ENCODE results near the gene CRB2. TPM values are rescaled to one million over a fixed set of nuclear protein-coding genes. Genes with fewer than 3 reads are reported as not detected.

CRB2 gene
- total and polyA plus RNA-seq, 2 donors (not counting 1 experiment from before 2014, with no cell fraction given): 1.4 to 2.4 TPM

DNA sequence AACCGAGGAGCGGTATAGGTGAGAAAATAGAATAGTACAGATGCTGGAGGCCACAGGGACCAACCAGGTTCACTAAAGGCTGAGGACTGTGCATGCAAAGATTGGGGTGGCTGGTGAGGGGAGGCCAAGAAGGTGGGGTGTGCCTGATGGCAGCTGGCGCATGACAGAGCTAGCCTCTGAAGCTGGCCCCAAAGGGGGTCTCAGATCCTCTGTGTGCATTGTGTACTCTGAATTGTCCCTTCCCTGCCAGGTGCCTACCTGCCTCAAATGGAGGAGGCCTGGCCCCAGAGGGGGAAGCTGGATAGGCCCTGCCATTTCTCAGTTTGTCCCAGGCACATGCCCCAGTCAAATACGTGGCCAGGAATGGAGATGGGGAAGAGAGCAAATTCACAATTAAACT lies 63.1 kb downstream of the CRB2 start:
- Histone ChIP-seq H3K4me2 (replicated peaks; ENCODE audit: low read depth, low read length, poor library complexity, severe bottlenecking) (no peak overlapping the region), H3K27me3 (replicated peaks in 1 of 4; ENCODE audit: control extremely low read depth in 1 of 4, control insufficient read depth in 3 of 4, insufficient read depth in 4 of 4, low read length in 3 of 4) (no peaks in the 10 kb centered on the region), H3K36me3 (replicated peaks in 1 of 2; ENCODE audit: control extremely low read depth in 1 of 2, control insufficient read depth in 1 of 2, extremely low read depth in 1 of 2, insufficient read depth in 2 of 2, low read length in 1 of 2) (peaks cover 0 to 12% of the 10 kb centered on the region in 2 experiments), H3K79me2 (ENCODE audit: control insufficient read depth, insufficient read depth, low read length) (no peaks in the 10 kb centered on the region), H2AFZ (ENCODE audit: insufficient read depth, low read depth, low read length, poor library complexity, severe bottlenecking) (no peak overlapping the region), H4K20me1 (ENCODE audit: control insufficient read depth, insufficient read depth, low read length, poor library complexity, severe bottlenecking) (no peaks in the 10 kb centered on the region), H3K4me1 (ENCODE audit: control insufficient read depth in 2 of 2, insufficient read depth in 2 of 2, low read length in 2 of 2) (no peaks in the 10 kb centered on the region), H3K27ac (ENCODE audit: low read length in 2 of 2) (no peak overlapping the region), H3K9ac (ENCODE audit: low read length) (no peak overlapping the region), H3K9me3 (ENCODE audit: control extremely low read depth in 1 of 3, control insufficient read depth in 2 of 3, insufficient read depth in 1 of 3, low read length in 2 of 3) (no peaks in the 10 kb centered on the region), H3K4me3 (ENCODE audit: control extremely low read depth in 1 of 5, extremely low read depth in 1 of 5, insufficient read depth in 1 of 5, low read depth in 2 of 5, low read length in 4 of 5) (no peak overlapping the region)
- DNase-seq (no peak), ATAC-seq (ENCODE audit: low read depth) (no peak)
- WGBS (ENCODE audit: insufficient coverage): 100% methylated on average over 3 of the region's 4 CpGs
- ChIA-PET POLR2A (no interaction called here), CTCF (no interaction called here)
- intact Hi-C loops (cut with micrococcal nuclease): no loop called here
- Mint-ChIP-seq H3K4me3 (no peak overlapping the region), H3K4me1 (no peaks in the 10 kb centered on the region), H3K27ac (no peak overlapping the region), H3K27me3 (no peaks in the 10 kb centered on the region), H3K9me3 (ENCODE audit: insufficient read depth) (no peaks in the 10 kb centered on the region)
- TF ChIP-seq, protein P1, sequence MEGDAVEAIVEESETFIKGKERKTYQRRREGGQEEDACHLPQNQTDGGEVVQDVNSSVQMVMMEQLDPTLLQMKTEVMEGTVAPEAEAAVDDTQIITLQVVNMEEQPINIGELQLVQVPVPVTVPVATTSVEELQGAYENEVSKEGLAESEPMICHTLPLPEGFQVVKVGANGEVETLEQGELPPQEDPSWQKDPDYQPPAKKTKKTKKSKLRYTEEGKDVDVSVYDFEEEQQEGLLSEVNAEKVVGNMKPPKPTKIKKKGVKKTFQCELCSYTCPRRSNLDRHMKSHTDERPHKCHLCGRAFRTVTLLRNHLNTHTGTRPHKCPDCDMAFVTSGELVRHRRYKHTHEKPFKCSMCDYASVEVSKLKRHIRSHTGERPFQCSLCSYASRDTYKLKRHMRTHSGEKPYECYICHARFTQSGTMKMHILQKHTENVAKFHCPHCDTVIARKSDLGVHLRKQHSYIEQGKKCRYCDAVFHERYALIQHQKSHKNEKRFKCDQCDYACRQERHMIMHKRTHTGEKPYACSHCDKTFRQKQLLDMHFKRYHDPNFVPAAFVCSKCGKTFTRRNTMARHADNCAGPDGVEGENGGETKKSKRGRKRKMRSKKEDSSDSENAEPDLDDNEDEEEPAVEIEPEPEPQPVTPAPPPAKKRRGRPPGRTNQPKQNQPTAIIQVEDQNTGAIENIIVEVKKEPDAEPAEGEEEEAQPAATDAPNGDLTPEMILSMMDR (IDR thresholded peaks at IDR 0.05): no peak
- no peak for TF ChIP-seq EZH2 (IDR thresholded peaks at IDR 0.05; ENCODE audit: borderline replicate concordance, insufficient read depth, low read depth, low read length, poor library complexity, severe bottlenecking)

GRCh38 chr9:123419721-123420591 lies 64.0 kb downstream of the CRB2 start:
- TF ChIP-seq EZH2 (IDR thresholded peaks at IDR 0.05; ENCODE audit: borderline replicate concordance, insufficient read depth, low read depth, low read length, poor library complexity, severe bottlenecking): no peak
- TF ChIP-seq, protein P1 (IDR thresholded peaks at IDR 0.05): no peak
- POLR2A ChIA-PET: no interaction called here
- Histone ChIP-seq H3K36me3 (replicated peaks in 1 of 2; ENCODE audit: control extremely low read depth in 1 of 2, control insufficient read depth in 1 of 2, extremely low read depth in 1 of 2, insufficient read depth in 2 of 2, low read length in 1 of 2) (peaks cover 0 to 14% of the 10 kb centered on the region in 2 experiments), H3K9ac (ENCODE audit: low read length) (no peak overlapping the region), H3K27me3 (replicated peaks in 1 of 4; ENCODE audit: control extremely low read depth in 1 of 4, control insufficient read depth in 3 of 4, insufficient read depth in 4 of 4, low read length in 3 of 4) (no peaks in the 10 kb centered on the region), H3K9me3 (ENCODE audit: control extremely low read depth in 1 of 3, control insufficient read depth in 2 of 3, insufficient read depth in 1 of 3, low read length in 2 of 3) (no peaks in the 10 kb centered on the region), H3K79me2 (ENCODE audit: control insufficient read depth, insufficient read depth, low read length) (no peaks in the 10 kb centered on the region), H3K4me1 (ENCODE audit: control insufficient read depth in 2 of 2, insufficient read depth in 2 of 2, low read length in 2 of 2) (no peaks in the 10 kb centered on the region), H3K4me2 (replicated peaks; ENCODE audit: low read depth, low read length, poor library complexity, severe bottlenecking) (no peak overlapping the region), H4K20me1 (ENCODE audit: control insufficient read depth, insufficient read depth, low read length, poor library complexity, severe bottlenecking) (no peaks in the 10 kb centered on the region), H3K27ac (ENCODE audit: low read length in 2 of 2) (no peak overlapping the region), H2AFZ (ENCODE audit: insufficient read depth, low read depth, low read length, poor library complexity, severe bottlenecking) (no peak overlapping the region), H3K4me3 (ENCODE audit: control extremely low read depth in 1 of 5, extremely low read depth in 1 of 5, insufficient read depth in 1 of 5, low read depth in 2 of 5, low read length in 4 of 5) (no peak overlapping the region)
- Mint-ChIP-seq H3K4me1 (no peaks in the 10 kb centered on the region), H3K27ac (no peak overlapping the region), H3K9me3 (ENCODE audit: insufficient read depth) (no peaks in the 10 kb centered on the region), H3K27me3 (no peaks in the 10 kb centered on the region), H3K4me3 (no peak overlapping the region)
- CTCF ChIA-PET: no interaction called here
- WGBS (ENCODE audit: insufficient coverage): 92% methylated on average over 30 of the region's 31 CpGs
- ATAC-seq (ENCODE audit: low read depth) (no peak), DNase-seq (no peak)
- intact Hi-C loops (cut with micrococcal nuclease): no loop called here
